Activated CD8-positive, alpha-beta memory T cell treated with anti-CD3 and anti-CD28 coated beads for 1 hour (primary cell): ENCODE measurements around the gene NUFIP1.

Source experiments
- DNase-seq, 2 donors: peaks; one replicate each; pipeline ENCODE4 v3.0.0-alpha.2; 2020; ENCODE audit warnings: low read depth in 1 of 2; ENCODE audit errors: extremely low read depth in 1 of 2

The NUFIP1 gene

DNA sequence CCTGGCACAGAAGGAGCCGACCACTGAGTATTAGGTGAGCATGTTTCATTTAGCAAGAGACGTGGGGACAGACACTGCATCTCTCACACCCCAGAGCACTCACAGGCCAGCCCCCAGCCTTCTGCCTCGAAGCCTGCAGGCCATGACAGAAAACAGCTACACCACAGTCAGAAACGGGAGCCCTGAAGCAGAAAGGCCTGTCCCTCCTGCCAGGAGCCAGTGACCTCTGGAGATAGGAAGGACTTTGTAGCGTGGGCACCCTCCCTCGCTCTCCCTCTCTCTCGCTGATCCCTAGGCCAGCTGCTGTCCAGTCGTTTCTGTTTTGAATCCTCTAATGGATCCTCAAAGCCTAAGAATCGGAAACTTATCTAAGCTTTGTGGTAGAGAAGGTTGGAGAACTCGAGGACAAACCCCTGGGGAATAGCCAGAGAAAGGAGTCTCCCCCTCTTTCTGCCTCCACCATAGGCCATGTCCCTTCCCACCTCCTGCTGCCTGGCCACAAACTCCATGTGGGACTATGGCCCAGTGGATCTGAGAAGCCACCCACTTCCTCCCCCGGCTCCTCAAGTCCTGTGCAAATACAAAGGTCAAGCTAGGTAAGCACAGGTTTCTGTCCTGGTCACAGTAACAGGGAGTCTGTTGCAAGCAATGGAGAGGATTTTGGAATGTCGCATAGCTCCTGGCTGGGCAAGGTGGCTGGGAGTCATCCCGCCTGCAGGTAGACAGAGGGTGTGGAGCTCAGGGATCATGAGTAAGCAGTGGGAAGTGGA lies 95.1 kb downstream of the NUFIP1 start:
- DNase-seq: no peak
